GM12878 (cell line): Measurements from ENCODE around the gene VSIG10L2. TPM values are rescaled to one million over a fixed set of nuclear protein-coding genes. Genes with fewer than 3 reads are reported as not detected.

ENCODE experiments used
- ATAC-seq: fragments of 200-7000 bp; cut with Tn5 transposase; 3 replicates; pipeline ENCODE4 v1.9.1; 2020; ENCODE audit warnings: mild to moderate bottlenecking, moderate library complexity
- BruUV-seq: library from RNA; stranded (reverse); fragments of 400-500 nt; replicated peaks from 2 replicates; lab custom pipeline; 2021; lab: Mats Ljungman, UMichigan
- CTCF ChIA-PET: fragments of 300-600 bp; sonication (Branson Sonifier 250); formaldehyde crosslinking; extraction: SDS; loops from one replicate; lab custom pipeline; 2021; ENCODE audit warnings: inconsistent platforms; lab: Yijun Ruan, JAX
- POLR2A ChIA-PET: fragments of 350-600 bp; formaldehyde crosslinking; extraction: SDS; loops from one replicate; lab custom pipeline; 2021; ENCODE audit warnings: inconsistent platforms; lab: Charles Lee
- RAD21 ChIA-PET: fragments of 300-600 bp; sonication (Branson Sonifier 250); formaldehyde crosslinking; loops from one replicate; lab custom pipeline; 2023; ENCODE audit warnings: antibody characterized with exemption; ENCODE audit not compliant: unreplicated experiment; lab: Charles Lee
- SMC1A ChIA-PET: fragments of 300-600 bp; sonication (Branson Sonifier 250); formaldehyde crosslinking; loops from one replicate; lab custom pipeline; 2023; ENCODE audit not compliant: unreplicated experiment, uncharacterized antibody; lab: Charles Lee
- DNase-seq: peaks from one replicate; pipeline ENCODE4 v3.0.0-alpha.2; 2011; ENCODE audit warnings: low read depth, low spot score
- FAIRE-seq: peaks from 3 replicates; lab custom pipeline; 2011; peaks lifted over from hg19 to GRCh38; lab: Jason Lieb, UNC
- H2AFZ ChIP-seq: 2 replicates; pipeline ENCODE4 v1.6.0; 2011; ENCODE audit warnings: low read depth, low read length, control low read depth; ENCODE audit not compliant: control insufficient read depth
- H3K27ac ChIP-seq: 2 replicates; pipeline ENCODE4 v1.5.1; 2011; ENCODE audit warnings: control low read depth; ENCODE audit not compliant: control insufficient read depth, insufficient read depth
- H3K27me3 ChIP-seq, 2 experiments: replicated peaks in 1 of 2; 2 replicates each; pipeline versions ENCODE4 v1.6.0 to v1.6.1; 2011; ENCODE audit warnings: low read length in 1 of 2; ENCODE audit not compliant: control insufficient read depth in 2 of 2, insufficient read depth in 2 of 2
- H3K36me3 ChIP-seq, 2 experiments: 2 replicates each; pipeline ENCODE4 v1.5.1; 2011; ENCODE audit warnings: low read length in 1 of 2; ENCODE audit not compliant: control insufficient read depth in 2 of 2, insufficient read depth in 2 of 2
- H3K4me1 ChIP-seq: 2 replicates; pipeline ENCODE4 v1.6.1; 2011; ENCODE audit warnings: mild to moderate bottlenecking, low read length, moderate library complexity, mixed read lengths; ENCODE audit not compliant: control insufficient read depth, insufficient read depth
- H3K4me2 ChIP-seq: 2 replicates; pipeline ENCODE4 v1.6.0; 2011; ENCODE audit warnings: control low read depth; ENCODE audit not compliant: control insufficient read depth, insufficient read depth
- H3K4me3 ChIP-seq: fragments of 200-600 bp; sonication (generic); 2 replicates; pipeline ENCODE4 v1.5.1; 2016
- H3K79me2 ChIP-seq: 2 replicates; pipeline ENCODE4 v1.6.0; 2011; ENCODE audit warnings: low read length; ENCODE audit not compliant: control insufficient read depth, insufficient read depth
- H3K9ac ChIP-seq: 2 replicates; pipeline ENCODE4 v1.8.0; 2011; ENCODE audit warnings: low read length, control low read depth, mixed read lengths; ENCODE audit not compliant: control insufficient read depth, insufficient read depth
- H3K9me3 ChIP-seq: replicated peaks from 3 replicates; pipeline ENCODE4 v1.5.1; 2011; ENCODE audit warnings: mild to moderate bottlenecking, low read length; ENCODE audit not compliant: control insufficient read depth, insufficient read depth
- H4K20me1 ChIP-seq: 2 replicates; pipeline ENCODE4 v1.6.0; 2011; ENCODE audit not compliant: control insufficient read depth, insufficient read depth
- BCL11A ChIP-seq: IDR thresholded peaks from 2 replicates; pipeline ENCODE4 v1.6.1; 2011; ENCODE audit warnings: low read depth, low read length
- CUX1 ChIP-seq: IDR thresholded peaks from 2 replicates; pipeline ENCODE4 v1.6.1; 2012; ENCODE audit warnings: improper control_type of control experiment, low read depth, low read length; ENCODE audit not compliant: insufficient replicate concordance
- EZH2 ChIP-seq: IDR thresholded peaks from 2 replicates; pipeline ENCODE4 v1.6.1; 2012; ENCODE audit warnings: low read depth, mild to moderate bottlenecking, control low read depth, inconsistent platforms, low read length, borderline replicate concordance; ENCODE audit not compliant: control insufficient read depth
- FOXM1 ChIP-seq: IDR thresholded peaks from 2 replicates; pipeline ENCODE4 v1.6.1; 2012; ENCODE audit warnings: low read depth, mild to moderate bottlenecking, inconsistent platforms, low read length, moderate library complexity
- MEF2A ChIP-seq: IDR thresholded peaks from 2 replicates; pipeline ENCODE4 v1.6.1; 2011; ENCODE audit warnings: low read depth, mild to moderate bottlenecking, low read length, moderate library complexity; ENCODE audit not compliant: insufficient read depth
- MYC ChIP-seq: IDR thresholded peaks from 2 replicates; pipeline ENCODE4 v1.6.1; 2011; ENCODE audit warnings: mild to moderate bottlenecking, low read length, moderate library complexity, inconsistent platforms; ENCODE audit not compliant: insufficient read depth, insufficient replicate concordance, insufficient read length, severe bottlenecking
- ZBED1 ChIP-seq: IDR thresholded peaks from 2 replicates; pipeline ENCODE4 v1.6.1; 2016; ENCODE audit warnings: borderline replicate concordance
- WGBS: methylation state at CpG from one replicate; pipeline ENCODE4 v1.1.6; 2016; ENCODE audit warnings: low lambda C conversion rate; ENCODE audit not compliant: insufficient replicate concordance, insufficient coverage; ENCODE audit errors: missing lambda C conversion rate; 5-methylcytosine and 5-hydroxymethylcytosine counted together
- in situ Hi-C: fragments of 300-500 bp; cut with MboI; formaldehyde crosslinking; loops from 9 replicates; pipeline ENCODE4 v1.14.3; 2018; ENCODE audit warnings: mixed read lengths
- intact Hi-C: fragments of 100-400 bp; cut with micrococcal nuclease; formaldehyde crosslinking; loops from one replicate; pipeline ENCODE4 v1.14.2; 2022; ENCODE audit not compliant: unreplicated experiment
- polyA plus RNA-seq, 11 experiments: library from polyadenylated mRNA; depleted of rRNA in 4 of 11; unstranded in 6 of 11; stranded (reverse) in 5 of 11; fragments of >200 nt; fragmentation: Nextera tagmentation in 4 of 11; fragmentation: Illumina TruSeq in 1 of 11; extraction: Ambion mirVana in 4 of 11; extraction: Trizol in 1 of 11; gene quantifications; 1 replicate in 1 of 11; 2 replicates in 10 of 11; pipeline versions ENCODE4 v1.2.1 to v1.2.3, GENCODE V29; 2011 to 2016; ENCODE audit warnings: inconsistent platforms in 2 of 11, missing spikeins in 2 of 11, low read depth in 1 of 11
- total RNA-seq, 4 experiments: library from RNA; depleted of rRNA in 3 of 4; stranded (reverse); fragments of >200 nt in 3 of 4; fragmentation: Illumina TruSeq in 1 of 4; extraction: Trizol in 1 of 4; gene quantifications; 2 replicates each; pipeline versions ENCODE4 v1.2.1 to v1.2.3, GENCODE V29; 2013 to 2021
- TF ChIP-seq, protein P1 (sequence below): IDR thresholded peaks from 2 replicates; pipeline ENCODE4 v1.6.1; 2012; ENCODE audit warnings: low read length, inconsistent platforms

Gene VSIG10L2
- total and polyA plus RNA-seq, 10 of the 15 experiments (the other 5 are each of a cell fraction or from before 2014, with no cell fraction given), result 0.02 TPM; not detected in 9

- TF ChIP-seq EZH2 (no peak), ZBED1 (no peak), FOXM1 (no peak), CUX1 (no peak), BCL11A (no peak), MYC (no peak), MEF2A (no peak)
- TF ChIP-seq, protein P1, sequence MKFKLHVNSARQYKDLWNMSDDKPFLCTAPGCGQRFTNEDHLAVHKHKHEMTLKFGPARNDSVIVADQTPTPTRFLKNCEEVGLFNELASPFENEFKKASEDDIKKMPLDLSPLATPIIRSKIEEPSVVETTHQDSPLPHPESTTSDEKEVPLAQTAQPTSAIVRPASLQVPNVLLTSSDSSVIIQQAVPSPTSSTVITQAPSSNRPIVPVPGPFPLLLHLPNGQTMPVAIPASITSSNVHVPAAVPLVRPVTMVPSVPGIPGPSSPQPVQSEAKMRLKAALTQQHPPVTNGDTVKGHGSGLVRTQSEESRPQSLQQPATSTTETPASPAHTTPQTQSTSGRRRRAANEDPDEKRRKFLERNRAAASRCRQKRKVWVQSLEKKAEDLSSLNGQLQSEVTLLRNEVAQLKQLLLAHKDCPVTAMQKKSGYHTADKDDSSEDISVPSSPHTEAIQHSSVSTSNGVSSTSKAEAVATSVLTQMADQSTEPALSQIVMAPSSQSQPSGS, result no peak
- CTCF ChIA-PET, result no interaction called here
- H3K4me1 ChIP-seq, result peaks cover 4% of the 10 kb centered on the region; the same call in 1 of the 2 replicates
- ATAC-seq (no peak), DNase-seq (no peak), FAIRE-seq (no peak)
- RAD21 ChIA-PET, result no interaction called here
- no peak overlapping the region for H3K27ac ChIP-seq
- no peaks in the 10 kb centered on the region for H4K20me1 ChIP-seq
- no peak overlapping the region for H3K4me2 ChIP-seq
- SMC1A ChIA-PET, result interaction anchor here (1.7 kb wide), 1 partner anchor 17 kb away, joined by 3 read pairs; no protein-coding TSS in a partner anchor
- peaks cover 1% of the 10 kb centered on the region; the same call in 2 of the 3 replicates for H3K9me3 ChIP-seq
- BruUV-seq, result no TSS peak
- intact Hi-C loops, result no loop called here
- POLR2A ChIA-PET, result no interaction called here
- H3K79me2 ChIP-seq, result peaks cover 8% of the 10 kb centered on the region
- no peak overlapping the region for H2AFZ ChIP-seq
- peaks cover 0 to 6% of the 10 kb centered on the region in 2 experiments; a peak in 3 of 4 replicates for H3K36me3 ChIP-seq
- no peak overlapping the region for H3K4me3 ChIP-seq
- H3K9ac ChIP-seq, result no peak overlapping the region
- WGBS, result 61% methylated on average over 11 of the region's 11 CpGs
- in situ Hi-C loops, result no loop called here
- peaks cover 3 to 9% of the 10 kb centered on the region in 2 experiments; a peak in 3 of 4 replicates for H3K27me3 ChIP-seq
Measured at GRCh38 chr11:125904678-125905077, 41.2 kb upstream of the VSIG10L2 start.
